Measurements from ENCODE around the gene PSTPIP1. TPM values are rescaled to one million over a fixed set of nuclear protein-coding genes. Genes with fewer than 3 reads are reported as not detected.

The PSTPIP1 gene
- total and polyA plus RNA-seq, 2 of the 13 experiments (the other 11 are each of a cell fraction or from before 2014, with no cell fraction given) = 4.4 to 8.7 TPM

GRCh38 chr15:77032052-77032646 is 37.2 kb downstream of the PSTPIP1 start (continued):
- TF ChIP-seq ZNF839 (CRISPR knock-in tag; IDR thresholded peaks at IDR 0.05; ENCODE audit: borderline replicate concordance) (no peak), HNF1A (IDR thresholded peaks at IDR 0.05; ENCODE audit: low read depth) (no peak), HNF1A (CRISPR knock-in tag; IDR thresholded peaks at IDR 0.05; ENCODE audit: borderline replicate concordance) (0 out of 2 replicates have a peak, but pooled peaks have one; percentile 6), NCOA2 (CRISPR knock-in tag; IDR thresholded peaks at IDR 0.05) (peak; percentile 60; the same call in 1 of the 2 replicates), SKI (IDR thresholded peaks at IDR 0.05; ENCODE audit: partially characterized antibody) (no peak), REPIN1 (CRISPR knock-in tag; IDR thresholded peaks at IDR 0.05; ENCODE audit: borderline replicate concordance, low read depth) (peak; percentile 50; the same call in 1 of the 2 replicates), BRCA1 (CRISPR knock-in tag; IDR thresholded peaks at IDR 0.05) (0 out of 2 replicates have a peak, but pooled peaks have one; percentile 44), SAFB2 (CRISPR knock-in tag; IDR thresholded peaks at IDR 0.05; ENCODE audit: borderline replicate concordance, low read depth) (peak; percentile 62; the same call in 1 of the 2 replicates), IRX3 (CRISPR knock-in tag; IDR thresholded peaks at IDR 0.05; ENCODE audit: borderline replicate concordance, low read depth) (0 out of 2 replicates have a peak, but pooled peaks have one; percentile 49), RELA (CRISPR knock-in tag; IDR thresholded peaks at IDR 0.05) (no peak), SP1 (IDR thresholded peaks at IDR 0.05) (no peak), SP1 (CRISPR knock-in tag; IDR thresholded peaks at IDR 0.05) (no peak), ZNF878 (CRISPR knock-in tag; IDR thresholded peaks at IDR 0.05) (no peak), XRCC5 (optimal IDR thresholded peaks at IDR 0.05; ENCODE audit: low read length) (peak; percentile 17), CTCF (CRISPR knock-in tag; IDR thresholded peaks at IDR 0.05) (peak; percentile 18; the same call in 1 of the 2 replicates), TBX3 (IDR thresholded peaks at IDR 0.05; ENCODE audit: borderline replicate concordance) (no peak), NFYB (CRISPR knock-in tag; IDR thresholded peaks at IDR 0.05) (0 out of 2 replicates have a peak, but pooled peaks have one; percentile 8), GRHL1 (CRISPR knock-in tag; conservative IDR thresholded peaks at IDR 0.05) (no peak), ZNF777 (CRISPR knock-in tag; IDR thresholded peaks at IDR 0.05) (peak; percentile 56; the same call in 1 of the 2 replicates), FOXK2 (IDR thresholded peaks at IDR 0.05) (no peak), AGO2 (optimal IDR thresholded peaks at IDR 0.05; ENCODE audit: low read depth, low read length) (peak; percentile 28), NR1H2 (CRISPR knock-in tag; IDR thresholded peaks at IDR 0.05; ENCODE audit: borderline replicate concordance, low read depth) (0 out of 2 replicates have a peak, but pooled peaks have one; percentile 60), ZNF891 (CRISPR knock-in tag; IDR thresholded peaks at IDR 0.05) (peak; percentile 38), ZNF564 (CRISPR knock-in tag; IDR thresholded peaks at IDR 0.05) (peak; percentile 38; the same call in 1 of the 2 replicates)

All from HepG2 (cell line).